SW480 (cell line): ENCODE results near the gene SAMHD1.
"Not testable (repeated sequence)": the region's sequence is repeated elsewhere in the genome, so short reads cannot be mapped to it uniquely, and the experiment has no call there.

Experiments
- DNase-seq: peaks from one replicate; pipeline ENCODE4 v3.0.0-alpha.2; 2016; ENCODE audit warnings: low spot score

Gene SAMHD1

GRCh38 chr20:36852187-36852586 is 99.3 kb downstream of the SAMHD1 start:
- DNase-seq = no peak

- no peak for DNase-seq
Measured at GRCh38 chr20:36851490-36851889, 100.0 kb downstream of the SAMHD1 start.

GRCh38 chr20:36850759-36851158 is 100.7 kb downstream of the SAMHD1 start:
- no peak for DNase-seq

GRCh38 chr20:36849333-36850065 is 102.0 kb downstream of the SAMHD1 start:
- DNase-seq = no peak

DNA sequence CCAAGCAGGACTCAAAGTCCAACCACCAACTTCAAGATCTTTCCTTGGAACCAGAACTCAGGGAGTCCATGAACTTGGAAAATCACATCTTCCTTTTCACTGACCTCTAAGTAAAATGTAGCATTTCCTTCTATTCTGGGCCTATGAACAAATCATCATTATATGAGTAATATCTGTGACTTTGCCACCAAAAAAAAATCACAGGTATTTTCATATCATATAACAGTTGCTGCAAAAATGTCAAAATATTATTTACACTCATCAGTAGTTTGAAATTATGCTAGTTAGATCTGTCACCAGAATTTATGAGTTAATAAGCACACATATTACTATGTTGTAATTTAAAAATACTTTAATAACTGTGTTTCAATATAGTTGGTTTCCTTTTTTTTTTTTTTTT is 102.8 kb downstream of the SAMHD1 start:
- no peak for DNase-seq

GRCh38 chr20:36848078-36848660 is 103.3 kb downstream of the SAMHD1 start:
- DNase-seq = no peak

DNA sequence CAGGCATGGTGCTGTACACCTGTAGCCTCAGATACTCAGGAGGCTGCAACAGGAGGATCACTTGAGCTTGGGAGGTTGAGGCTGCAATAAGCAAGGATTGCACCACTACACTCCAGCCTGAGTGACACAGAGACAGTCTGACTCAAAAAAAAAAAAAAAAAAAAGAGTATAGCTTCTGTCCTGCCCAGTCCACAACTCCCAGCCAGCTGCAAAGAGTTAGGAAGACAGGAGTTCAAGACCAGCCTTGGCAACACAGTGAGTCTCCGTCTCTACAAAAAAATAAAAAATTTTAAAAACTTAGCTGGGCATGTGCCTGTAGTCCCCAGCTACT is 103.8 kb downstream of the SAMHD1 start:
- no peak for DNase-seq

- DNase-seq = no peak
Measured at GRCh38 chr20:36847009-36847709, 104.3 kb downstream of the SAMHD1 start.

DNA sequence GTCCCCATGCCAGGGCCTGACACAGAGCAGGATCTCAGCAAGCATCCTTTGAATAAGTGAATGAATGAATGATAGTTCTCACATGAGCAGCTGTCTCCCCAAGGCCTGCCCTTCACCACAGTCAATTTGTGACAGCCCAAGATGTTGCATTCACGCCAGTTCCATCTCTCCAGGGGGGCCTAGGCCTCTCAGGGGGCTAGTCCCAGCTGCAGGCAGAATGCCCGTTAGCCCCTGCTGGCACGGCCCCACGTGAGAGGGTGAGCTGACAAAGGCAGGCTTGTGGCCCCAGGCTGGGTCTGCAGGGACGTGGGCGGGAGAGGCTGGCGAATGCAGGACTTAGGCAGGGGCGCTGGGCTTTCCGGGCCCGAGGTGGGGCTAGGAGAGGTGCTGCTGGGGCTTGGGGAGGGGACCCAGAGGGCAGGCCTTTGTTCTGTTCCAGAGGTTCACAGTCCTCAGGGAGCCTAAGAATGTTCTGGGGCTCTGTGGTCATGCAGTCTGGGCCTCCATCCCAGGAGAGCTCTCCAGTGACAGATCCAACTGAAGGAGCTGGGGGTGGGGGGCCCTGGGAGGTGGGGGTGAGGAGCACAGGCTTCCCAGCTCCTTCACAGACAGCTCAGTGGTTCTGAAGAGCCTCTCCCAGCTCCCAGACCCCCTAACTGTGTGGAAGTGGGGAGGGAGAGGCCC is 106.1 kb downstream of the SAMHD1 start:
- DNase-seq = no peak

- not testable (repeated sequence) for DNase-seq
Measured at GRCh38 chr20:36841030-36841429, 110.5 kb downstream of the SAMHD1 start.
